Transverse colon (tissue), 3 donors: ENCODE data around the gene IPO4.

Source experiments
- CTCF ChIP-seq, 5 experiments: fragments of 200-600 bp in 3 of 5; fragments of 450-650 bp in 2 of 5; sonication (generic) in 3 of 5; IDR thresholded peaks; 1 replicate in 2 of 5; 2 replicates in 3 of 5; pipeline ENCODE4 v1.5.1; 2016 to 2017; ENCODE audit warnings: antibody characterized with exemption in 5 of 5, inconsistent platforms in 3 of 5, mild to moderate bottlenecking in 2 of 5, moderate library complexity in 1 of 5
- EP300 ChIP-seq: sonication (generic); formaldehyde crosslinking; IDR thresholded peaks from one replicate; pipeline ENCODE4 v1.6.1; 2017; ENCODE audit warnings: antibody characterized with exemption, low read depth

- TF ChIP-seq EP300 (no peak), CTCF (IDR thresholded peaks at IDR 0.05) (no peak)
Measured at GRCh38 chr14:24207104-24207551, 18.5 kb upstream of the IPO4 start.
